Osteocyte (in vitro differentiated cells): ENCODE results near the gene COPS6. TPM values are rescaled to one million over a fixed set of nuclear protein-coding genes. Genes with fewer than 3 reads are reported as not detected.

ENCODE experiments used
- DNase-seq: peaks from one replicate; pipeline ENCODE4 v3.0.0; 2021; ENCODE audit warnings: mixed read lengths; ENCODE audit not compliant: unreplicated experiment; ENCODE audit errors: extremely low spot score
- H3K27ac Mint-ChIP-seq: one replicate; pipeline ENCODE4 v1.8.0; 2021; ENCODE audit warnings: mild to moderate bottlenecking, mixed read lengths; ENCODE audit not compliant: unreplicated experiment
- H3K27me3 Mint-ChIP-seq: one replicate; pipeline ENCODE4 v1.8.0; 2021; ENCODE audit warnings: mixed read lengths; ENCODE audit not compliant: unreplicated experiment
- H3K36me3 Mint-ChIP-seq: one replicate; pipeline ENCODE4 v1.8.0; 2021; ENCODE audit warnings: mixed read lengths; ENCODE audit not compliant: unreplicated experiment
- H3K4me1 Mint-ChIP-seq: one replicate; pipeline ENCODE4 v1.8.0; 2021; ENCODE audit warnings: mixed read lengths; ENCODE audit not compliant: unreplicated experiment
- H3K4me3 Mint-ChIP-seq: one replicate; pipeline ENCODE4 v1.8.0; 2021; ENCODE audit warnings: mild to moderate bottlenecking, moderate library complexity, mixed read lengths; ENCODE audit not compliant: unreplicated experiment
- H3K9me3 Mint-ChIP-seq: one replicate; pipeline ENCODE4 v1.8.0; 2021; ENCODE audit warnings: mixed read lengths; ENCODE audit not compliant: unreplicated experiment
- total RNA-seq: library from RNA; stranded (reverse); gene quantifications from 2 replicates; pipeline ENCODE4 v1.2.1, GENCODE V29; 2021
- TF ChIP-seq, protein P1 (sequence below): fragments of 200-600 bp; sonication (generic); IDR thresholded peaks from 2 replicates; pipeline ENCODE4 v1.5.0; 2021; ENCODE audit warnings: antibody characterized with exemption, mild to moderate bottlenecking, moderate library complexity

COPS6 gene
- total RNA-seq, 1 donor from 2014 or later, result 93.7 TPM

GRCh38 chr7:100069991-100070390, 18.8 kb upstream of the COPS6 start:
- Mint-ChIP-seq H3K9me3 (peaks cover 15% of the 10 kb centered on the region), H3K4me3 (no peak overlapping the region), H3K27me3 (no peaks in the 10 kb centered on the region), H3K4me1 (peaks cover 4% of the 10 kb centered on the region), H3K27ac (no peak overlapping the region), H3K36me3 (peaks cover 69% of the 10 kb centered on the region)
- no peak for DNase-seq
- TF ChIP-seq, protein P1, sequence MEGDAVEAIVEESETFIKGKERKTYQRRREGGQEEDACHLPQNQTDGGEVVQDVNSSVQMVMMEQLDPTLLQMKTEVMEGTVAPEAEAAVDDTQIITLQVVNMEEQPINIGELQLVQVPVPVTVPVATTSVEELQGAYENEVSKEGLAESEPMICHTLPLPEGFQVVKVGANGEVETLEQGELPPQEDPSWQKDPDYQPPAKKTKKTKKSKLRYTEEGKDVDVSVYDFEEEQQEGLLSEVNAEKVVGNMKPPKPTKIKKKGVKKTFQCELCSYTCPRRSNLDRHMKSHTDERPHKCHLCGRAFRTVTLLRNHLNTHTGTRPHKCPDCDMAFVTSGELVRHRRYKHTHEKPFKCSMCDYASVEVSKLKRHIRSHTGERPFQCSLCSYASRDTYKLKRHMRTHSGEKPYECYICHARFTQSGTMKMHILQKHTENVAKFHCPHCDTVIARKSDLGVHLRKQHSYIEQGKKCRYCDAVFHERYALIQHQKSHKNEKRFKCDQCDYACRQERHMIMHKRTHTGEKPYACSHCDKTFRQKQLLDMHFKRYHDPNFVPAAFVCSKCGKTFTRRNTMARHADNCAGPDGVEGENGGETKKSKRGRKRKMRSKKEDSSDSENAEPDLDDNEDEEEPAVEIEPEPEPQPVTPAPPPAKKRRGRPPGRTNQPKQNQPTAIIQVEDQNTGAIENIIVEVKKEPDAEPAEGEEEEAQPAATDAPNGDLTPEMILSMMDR, result no peak

GRCh38 chr7:100071018-100071723, 17.6 kb upstream of the COPS6 start:
- H3K4me1 Mint-ChIP-seq, result no peaks in the 10 kb centered on the region
- H3K27ac Mint-ChIP-seq, result no peak overlapping the region
- H3K36me3 Mint-ChIP-seq, result peaks cover 72% of the 10 kb centered on the region
- peaks cover 15% of the 10 kb centered on the region for H3K9me3 Mint-ChIP-seq
- TF ChIP-seq, protein P1, result no peak
- H3K27me3 Mint-ChIP-seq, result no peaks in the 10 kb centered on the region
- H3K4me3 Mint-ChIP-seq, result no peak overlapping the region
- no peak for DNase-seq

GRCh38 chr7:100072462-100072861, 16.3 kb upstream of the COPS6 start:
- TF ChIP-seq, protein P1, result no peak
- H3K9me3 Mint-ChIP-seq, result peaks cover 15% of the 10 kb centered on the region
- no peak overlapping the region for H3K27ac Mint-ChIP-seq
- no peak for DNase-seq
- H3K27me3 Mint-ChIP-seq, result no peaks in the 10 kb centered on the region
- no peak overlapping the region for H3K4me3 Mint-ChIP-seq
- H3K36me3 Mint-ChIP-seq, result peaks cover 77% of the 10 kb centered on the region
- H3K4me1 Mint-ChIP-seq, result no peaks in the 10 kb centered on the region

GRCh38 chr7:100074841-100075240, 13.9 kb upstream of the COPS6 start:
- H3K4me3 Mint-ChIP-seq, result no peak overlapping the region
- no peak overlapping the region for H3K27ac Mint-ChIP-seq
- peaks cover 15% of the 10 kb centered on the region for H3K9me3 Mint-ChIP-seq

DNA sequence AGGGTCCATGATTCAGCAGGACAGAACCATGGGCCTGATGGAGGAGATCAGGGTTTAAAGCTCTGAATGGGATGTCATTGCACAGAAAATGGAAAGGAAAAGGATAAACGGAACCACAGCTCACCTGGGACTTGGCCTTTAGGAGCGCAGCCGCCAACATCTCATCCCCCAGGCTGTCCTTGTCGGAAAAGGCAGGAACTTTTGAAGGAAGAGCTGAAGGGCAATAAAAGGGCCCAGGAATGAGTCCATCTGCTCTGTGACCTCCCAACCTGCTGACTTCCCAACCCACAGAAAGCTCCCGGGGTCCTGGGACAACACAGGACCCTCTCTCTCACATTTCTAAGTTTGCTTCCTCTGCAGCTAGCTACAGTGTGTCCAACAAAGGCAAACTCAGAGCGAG, 13.4 kb upstream of the COPS6 start:
- no peak overlapping the region for H3K27ac Mint-ChIP-seq
- peaks cover 18% of the 10 kb centered on the region for H3K4me1 Mint-ChIP-seq
- no peak for DNase-seq
- peaks cover 73% of the 10 kb centered on the region for H3K36me3 Mint-ChIP-seq
- H3K9me3 Mint-ChIP-seq, result peaks cover 15% of the 10 kb centered on the region
- no peaks in the 10 kb centered on the region for H3K27me3 Mint-ChIP-seq
- no peak overlapping the region for H3K4me3 Mint-ChIP-seq
- TF ChIP-seq, protein P1, result no peak

More at GRCh38 chr7:100074841-100075240, 13.9 kb upstream of the COPS6 start:
- H3K27me3 Mint-ChIP-seq, result no peaks in the 10 kb centered on the region
- peaks cover 13% of the 10 kb centered on the region for H3K4me1 Mint-ChIP-seq
- TF ChIP-seq, protein P1, result no peak
- no peak for DNase-seq
- peaks cover 79% of the 10 kb centered on the region for H3K36me3 Mint-ChIP-seq
